ENCODE measurements around the gene ZNF813.
"Not testable (repeated sequence)": the region's sequence is repeated elsewhere in the genome, so short reads cannot be mapped to it uniquely, and the experiment has no call there.

Gene ZNF813

DNA sequence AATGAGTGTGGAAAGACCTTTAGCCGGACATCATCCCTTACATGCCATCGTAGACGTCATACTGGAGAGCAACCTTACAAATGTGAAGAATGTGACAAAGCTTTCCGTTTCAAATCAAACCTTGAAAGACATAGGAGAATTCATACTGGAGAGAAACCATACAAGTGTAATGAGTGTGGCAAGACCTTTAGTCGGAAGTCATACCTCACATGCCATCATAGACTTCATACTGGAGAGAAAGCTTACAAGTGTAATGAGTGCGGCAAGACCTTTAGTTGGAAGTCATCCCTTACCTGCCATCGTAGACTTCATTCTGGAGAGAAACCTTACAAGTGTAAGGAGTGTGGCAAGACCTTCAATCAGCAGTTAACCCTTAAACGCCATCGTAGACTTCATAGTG lies 11.7 kb upstream of the ZNF813 start:
- Histone ChIP-seq H3K4me1 (ENCODE audit: low read length) (no peaks in the 10 kb centered on the region), H3K9ac (ENCODE audit: low read length) (no peak overlapping the region), H3K27ac (ENCODE audit: low read length) (no peak overlapping the region), H3K9me2 (replicated peaks; ENCODE audit: insufficient read depth, low read length) (no peaks in the 10 kb centered on the region), H3K4me3 (ENCODE audit: low read length) (no peak overlapping the region), H3F3A (ENCODE audit: insufficient read depth, low read length) (no peaks in the 10 kb centered on the region), H4K20me1 (ENCODE audit: insufficient read depth, low read length) (no peaks in the 10 kb centered on the region), H2AFZ (ENCODE audit: low read length) (no peak overlapping the region), H3K79me2 (ENCODE audit: low read length) (no peaks in the 10 kb centered on the region), H3K9me3 (replicated peaks; ENCODE audit: insufficient read depth, low read length) (peaks cover 5% of the 10 kb centered on the region; the same call in 1 of the 2 replicates), H3K36me3 (replicated peaks; ENCODE audit: insufficient read depth, low read length) (peaks cover 6% of the 10 kb centered on the region), H3K4me2 (ENCODE audit: low read depth, low read length) (no peak overlapping the region), H3K27me3 (replicated peaks; ENCODE audit: insufficient read depth, low read length) (no peaks in the 10 kb centered on the region)
- no peak for DNase-seq
- no peak for TF ChIP-seq EZH2 (optimal IDR thresholded peaks at IDR 0.05; ENCODE audit: low read depth, low read length)
- TF ChIP-seq CTCF (IDR thresholded peaks at IDR 0.05; ENCODE audit: low read length), result no peak
- no peak for TF ChIP-seq EZH2phosphoT487 (IDR thresholded peaks at IDR 0.05; ENCODE audit: low read length)

GRCh38 chr19:53460131-53460721 lies 7.3 kb upstream of the ZNF813 start:
- not testable (repeated sequence) for DNase-seq; H3K9me3 ChIP-seq (replicated peaks; ENCODE audit: insufficient read depth, low read length); H4K20me1 ChIP-seq (ENCODE audit: insufficient read depth, low read length); H3K9ac ChIP-seq (ENCODE audit: low read length); H3K4me2 ChIP-seq (ENCODE audit: low read depth, low read length); H3K4me1 ChIP-seq (ENCODE audit: low read length); H2AFZ ChIP-seq (ENCODE audit: low read length); H3K4me3 ChIP-seq (ENCODE audit: low read length); H3K9me2 ChIP-seq (replicated peaks; ENCODE audit: insufficient read depth, low read length); H3K27me3 ChIP-seq (replicated peaks; ENCODE audit: insufficient read depth, low read length); H3K79me2 ChIP-seq (ENCODE audit: low read length); H3F3A ChIP-seq (ENCODE audit: insufficient read depth, low read length); H3K36me3 ChIP-seq (replicated peaks; ENCODE audit: insufficient read depth, low read length); H3K27ac ChIP-seq (ENCODE audit: low read length)

GRCh38 chr19:53461866-53462265 lies 5.7 kb upstream of the ZNF813 start:
- Histone ChIP-seq H3K9ac (ENCODE audit: low read length) (no peak overlapping the region), H3K4me1 (ENCODE audit: low read length) (no peaks in the 10 kb centered on the region), H3K9me2 (replicated peaks; ENCODE audit: insufficient read depth, low read length) (no peaks in the 10 kb centered on the region), H3F3A (ENCODE audit: insufficient read depth, low read length) (no peaks in the 10 kb centered on the region), H3K27me3 (replicated peaks; ENCODE audit: insufficient read depth, low read length) (no peaks in the 10 kb centered on the region), H3K79me2 (ENCODE audit: low read length) (no peaks in the 10 kb centered on the region), H3K4me2 (ENCODE audit: low read depth, low read length) (no peak overlapping the region), H3K9me3 (replicated peaks; ENCODE audit: insufficient read depth, low read length) (no peaks in the 10 kb centered on the region), H2AFZ (ENCODE audit: low read length) (no peak overlapping the region), H4K20me1 (ENCODE audit: insufficient read depth, low read length) (no peaks in the 10 kb centered on the region), H3K4me3 (ENCODE audit: low read length) (no peak overlapping the region), H3K36me3 (replicated peaks; ENCODE audit: insufficient read depth, low read length) (no peaks in the 10 kb centered on the region), H3K27ac (ENCODE audit: low read length) (no peak overlapping the region)
- no peak for DNase-seq
- TF ChIP-seq EZH2phosphoT487 (IDR thresholded peaks at IDR 0.05; ENCODE audit: low read length), result no peak
- no peak for TF ChIP-seq CTCF (IDR thresholded peaks at IDR 0.05; ENCODE audit: low read length)
- no peak for TF ChIP-seq EZH2 (optimal IDR thresholded peaks at IDR 0.05; ENCODE audit: low read depth, low read length)

DNA sequence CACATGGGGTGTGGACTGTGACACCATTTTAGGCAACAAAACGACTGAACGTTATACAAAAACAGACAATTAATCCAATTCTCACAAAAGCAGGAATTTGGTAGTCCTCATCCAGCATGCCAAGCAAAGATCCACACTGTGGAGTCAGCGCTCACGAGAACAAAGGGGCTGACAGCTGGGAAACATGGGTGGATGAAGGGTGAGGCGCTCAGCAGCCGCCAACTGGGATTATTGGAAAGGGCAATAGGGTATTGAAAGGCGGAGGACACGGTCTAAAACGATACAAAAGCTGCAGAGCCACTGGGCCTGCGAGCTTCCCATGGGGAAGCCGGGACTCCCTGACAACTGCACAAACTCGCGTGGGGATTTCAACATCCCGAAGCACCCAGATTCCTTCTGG lies 4.7 kb upstream of the ZNF813 start:
- Histone ChIP-seq H4K20me1 (ENCODE audit: insufficient read depth, low read length) (no peaks in the 10 kb centered on the region), H3K4me2 (ENCODE audit: low read depth, low read length) (no peak overlapping the region), H3K79me2 (ENCODE audit: low read length) (no peaks in the 10 kb centered on the region), H3K36me3 (replicated peaks; ENCODE audit: insufficient read depth, low read length) (no peaks in the 10 kb centered on the region), H3K9me3 (replicated peaks; ENCODE audit: insufficient read depth, low read length) (no peaks in the 10 kb centered on the region), H3K27me3 (replicated peaks; ENCODE audit: insufficient read depth, low read length) (no peaks in the 10 kb centered on the region), H3K4me3 (ENCODE audit: low read length) (no peak overlapping the region), H3K9ac (ENCODE audit: low read length) (no peak overlapping the region), H3K9me2 (replicated peaks; ENCODE audit: insufficient read depth, low read length) (no peaks in the 10 kb centered on the region), H3K27ac (ENCODE audit: low read length) (no peak overlapping the region), H3K4me1 (ENCODE audit: low read length) (no peaks in the 10 kb centered on the region), H2AFZ (ENCODE audit: low read length) (no peak overlapping the region), H3F3A (ENCODE audit: insufficient read depth, low read length) (no peaks in the 10 kb centered on the region)
- DNase-seq, result no peak
- no peak for TF ChIP-seq EZH2phosphoT487 (IDR thresholded peaks at IDR 0.05; ENCODE audit: low read length)
- no peak for TF ChIP-seq EZH2 (optimal IDR thresholded peaks at IDR 0.05; ENCODE audit: low read depth, low read length)
- TF ChIP-seq CTCF (IDR thresholded peaks at IDR 0.05; ENCODE audit: low read length), result no peak

Measured in MM.1S (cell line).